Esophagus squamous epithelium (tissue), 4 donors: ENCODE data around the gene CRYBA4.

Source experiments
- POLR2A ChIP-seq, 4 donors: fragments of 450-650 bp; IDR thresholded peaks; one replicate each; pipeline ENCODE4 v1.6.1; 2017; ENCODE audit warnings: antibody characterized with exemption in 4 of 4, mild to moderate bottlenecking in 4 of 4, moderate library complexity in 3 of 4
- TF ChIP-seq, protein P1 (sequence below), 6 experiments: fragments of 450-650 bp in 4 of 6; fragments of 200-600 bp in 2 of 6; sonication (generic) in 2 of 6; IDR thresholded peaks; one replicate each; pipeline ENCODE4 v1.5.1; 2016 to 2019; ENCODE audit warnings: antibody characterized with exemption in 6 of 6, mild to moderate bottlenecking in 4 of 6, moderate library complexity in 4 of 6

GRCh38 chr22:26576026-26576680 is 45.6 kb upstream of the CRYBA4 start:
- TF ChIP-seq, protein P1, sequence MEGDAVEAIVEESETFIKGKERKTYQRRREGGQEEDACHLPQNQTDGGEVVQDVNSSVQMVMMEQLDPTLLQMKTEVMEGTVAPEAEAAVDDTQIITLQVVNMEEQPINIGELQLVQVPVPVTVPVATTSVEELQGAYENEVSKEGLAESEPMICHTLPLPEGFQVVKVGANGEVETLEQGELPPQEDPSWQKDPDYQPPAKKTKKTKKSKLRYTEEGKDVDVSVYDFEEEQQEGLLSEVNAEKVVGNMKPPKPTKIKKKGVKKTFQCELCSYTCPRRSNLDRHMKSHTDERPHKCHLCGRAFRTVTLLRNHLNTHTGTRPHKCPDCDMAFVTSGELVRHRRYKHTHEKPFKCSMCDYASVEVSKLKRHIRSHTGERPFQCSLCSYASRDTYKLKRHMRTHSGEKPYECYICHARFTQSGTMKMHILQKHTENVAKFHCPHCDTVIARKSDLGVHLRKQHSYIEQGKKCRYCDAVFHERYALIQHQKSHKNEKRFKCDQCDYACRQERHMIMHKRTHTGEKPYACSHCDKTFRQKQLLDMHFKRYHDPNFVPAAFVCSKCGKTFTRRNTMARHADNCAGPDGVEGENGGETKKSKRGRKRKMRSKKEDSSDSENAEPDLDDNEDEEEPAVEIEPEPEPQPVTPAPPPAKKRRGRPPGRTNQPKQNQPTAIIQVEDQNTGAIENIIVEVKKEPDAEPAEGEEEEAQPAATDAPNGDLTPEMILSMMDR (IDR thresholded peaks at IDR 0.05) = no peak
- no peak for TF ChIP-seq POLR2A (IDR thresholded peaks at IDR 0.05)
